C1 segment of cervical spinal cord (tissue), 14 donors: ENCODE results near the gene LKAAEAR1.
A peak's percentile ranks its signal among the peaks of the same experiment; 100 is the strongest.

ENCODE experiments used
- DNase-seq, 14 donors: peaks; one replicate each; lab custom pipeline; 2025; lab: John Stamatoyannopoulos, UW

Gene LKAAEAR1

GRCh38 chr20:64111841-64112641 is 27.8 kb upstream of the LKAAEAR1 start:
- no peak for DNase-seq

GRCh38 chr20:64110411-64111068 is 26.3 kb upstream of the LKAAEAR1 start:
- DNase-seq: no peak

- DNase-seq: no peak
These were observed 25.7 kb upstream of the LKAAEAR1 start for GRCh38 chr20:64109831-64110391.

- DNase-seq: no peak
These were observed 24.8 kb upstream of the LKAAEAR1 start for GRCh38 chr20:64108731-64109681.

GRCh38 chr20:64107736-64108457 is 23.7 kb upstream of the LKAAEAR1 start:
- no peak for DNase-seq

DNA sequence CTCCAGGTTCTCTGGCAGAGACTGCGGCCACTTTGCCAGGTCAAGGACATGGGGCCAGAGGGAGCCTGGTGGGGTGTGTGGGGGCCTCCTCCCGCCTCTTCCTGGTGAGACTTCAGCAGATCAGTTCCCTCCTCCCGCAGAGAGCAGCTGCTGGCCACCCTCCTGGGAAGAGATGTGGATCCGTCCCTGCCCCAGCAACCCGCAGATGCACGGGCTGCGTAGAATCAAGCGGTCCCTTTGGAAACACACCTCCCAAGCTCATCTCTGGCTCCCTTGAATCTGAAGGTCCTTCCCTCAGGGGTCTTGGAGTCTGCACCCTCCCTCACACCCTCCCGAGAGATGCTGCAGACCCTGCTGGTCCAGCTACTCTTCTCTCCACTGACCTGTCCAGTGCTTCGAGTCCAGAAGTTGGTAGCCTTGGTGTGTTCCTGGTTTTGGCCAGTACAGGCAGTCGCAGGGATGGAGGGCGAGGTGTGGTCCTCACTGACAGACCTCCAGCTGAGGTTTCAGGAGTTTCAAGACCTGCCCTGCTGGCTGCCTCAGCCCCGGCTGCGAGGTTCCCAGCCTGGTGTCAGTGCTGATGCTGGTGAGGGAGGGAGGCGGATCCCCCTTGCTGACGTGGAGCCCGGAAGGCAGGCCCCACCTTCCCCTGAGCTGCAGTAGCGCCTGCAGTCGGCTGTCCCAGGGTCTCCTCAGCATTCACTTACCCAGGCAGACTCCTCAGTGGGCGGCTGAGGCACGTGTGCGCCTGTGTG is 23.0 kb upstream of the LKAAEAR1 start, which contains the start of gene NPBWR2:
TSS of gene NPBWR2 (minus strand) at position 585 of the 755 bp plus-strand sequence. CDS start 734 bp downstream, outside the sequence.
- DNase-seq: no peak

DNA sequence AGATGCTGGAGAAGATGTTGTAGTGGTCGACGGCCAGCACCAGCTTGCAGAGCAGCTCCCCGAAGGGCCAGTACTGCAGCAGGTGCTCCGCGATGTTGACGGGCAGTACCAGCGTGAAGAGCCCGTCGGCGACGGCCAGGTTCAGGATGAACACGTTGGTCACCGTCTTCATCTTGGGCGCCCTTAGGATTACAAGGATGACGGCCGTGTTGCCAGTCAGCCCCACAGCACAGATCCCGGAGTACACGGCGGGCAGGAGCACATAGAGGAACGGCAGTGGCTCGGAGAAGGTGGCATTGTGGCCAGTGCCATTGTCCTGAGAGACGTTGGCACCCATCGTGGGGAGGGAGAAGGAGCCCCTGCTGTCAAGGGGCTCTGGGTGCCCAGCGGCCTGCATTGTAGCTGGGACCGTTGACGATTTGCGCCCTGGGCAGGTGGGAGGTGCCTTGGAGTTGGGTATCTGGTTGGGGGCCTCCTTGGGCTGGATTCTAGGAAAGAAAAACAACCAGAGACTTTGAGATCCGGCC is 22.3 kb upstream of the LKAAEAR1 start:
- no peak for DNase-seq

GRCh38 chr20:64105846-64106434 is 21.7 kb upstream of the LKAAEAR1 start:
- DNase-seq: no peak

DNA sequence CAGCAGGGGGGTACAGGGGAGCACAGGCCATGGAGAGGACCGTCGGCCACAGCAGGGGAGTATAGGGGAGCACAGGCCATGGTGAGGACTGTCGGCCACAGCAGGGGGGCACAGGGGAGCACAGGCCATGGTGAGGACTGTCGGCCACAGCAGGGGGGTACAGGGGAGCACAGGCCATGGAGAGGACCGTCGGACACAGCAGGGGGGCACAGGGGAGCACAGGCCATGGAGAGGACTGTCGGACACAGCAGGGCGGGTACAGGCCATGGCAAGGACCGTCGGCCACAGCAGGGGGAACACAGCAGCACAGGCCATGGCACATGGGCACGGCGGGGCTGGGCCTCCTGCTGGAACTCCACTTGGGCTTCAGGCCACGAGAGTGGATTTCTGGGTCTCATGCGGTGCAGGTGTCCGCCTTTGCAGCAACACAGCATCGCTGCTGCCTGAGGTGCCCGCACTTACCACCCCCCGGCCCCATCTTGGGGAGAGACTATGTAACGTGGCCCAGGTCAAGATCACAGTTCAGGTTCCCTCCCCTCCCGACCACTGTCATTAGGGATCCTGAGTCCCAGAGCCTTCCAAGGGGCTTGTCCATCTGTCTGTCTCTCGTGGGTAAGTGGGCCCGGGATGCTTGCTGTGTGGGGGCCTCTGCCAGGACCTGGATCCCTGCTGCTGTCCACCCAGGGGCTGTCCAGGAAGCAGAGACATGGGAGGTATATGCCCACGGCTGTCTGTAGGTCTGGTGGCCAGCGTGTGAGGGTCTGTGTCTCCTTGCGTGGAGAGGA is 20.7 kb upstream of the LKAAEAR1 start:
- no peak for DNase-seq

- DNase-seq: no peak
These were observed 19.9 kb upstream of the LKAAEAR1 start for GRCh38 chr20:64103871-64104666.

GRCh38 chr20:64102647-64103354 is 18.6 kb upstream of the LKAAEAR1 start:
- DNase-seq: peak in 1 of 14 donors; percentile 78

- peak in 2 of 14 donors; percentile 11 to 24 for DNase-seq
These were observed 17.8 kb upstream of the LKAAEAR1 start for GRCh38 chr20:64101731-64102621.

DNA sequence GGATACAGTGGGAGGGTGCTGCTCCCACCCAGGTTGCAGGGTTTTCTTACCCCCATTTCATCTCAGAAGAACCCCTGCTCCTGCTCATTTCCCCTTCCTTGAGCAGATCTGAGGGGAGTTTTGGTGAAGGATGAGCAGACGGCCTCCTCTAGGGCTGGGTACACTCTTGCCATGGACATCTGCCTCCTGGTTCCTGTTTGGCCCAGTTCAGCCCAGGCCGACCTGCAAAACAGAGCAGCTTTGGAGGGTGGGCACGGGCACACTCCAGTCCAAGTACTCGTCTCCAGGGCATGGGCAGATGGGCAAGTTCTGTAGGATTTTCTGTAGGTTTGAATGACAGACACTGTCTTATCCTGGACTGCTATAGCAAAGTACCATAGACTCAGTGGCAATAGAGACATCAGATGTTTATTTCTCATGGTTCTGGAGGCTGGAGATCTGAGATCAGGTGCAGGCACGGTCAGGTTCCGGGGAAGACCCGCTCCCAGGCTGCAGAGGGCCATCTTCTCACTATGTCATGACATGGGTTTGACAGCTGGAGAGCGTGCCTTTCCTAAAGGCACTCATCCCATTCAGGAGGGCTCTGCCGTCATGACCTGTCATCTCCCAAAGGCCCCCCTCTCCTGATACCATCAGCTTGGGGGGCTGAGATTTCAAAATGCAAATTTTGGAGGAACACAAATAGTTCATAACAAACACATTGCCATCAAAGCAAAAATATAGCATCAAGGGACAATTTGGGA is 16.9 kb upstream of the LKAAEAR1 start:
- DNase-seq: no peak

- DNase-seq: no peak
These were observed 16.3 kb upstream of the LKAAEAR1 start for GRCh38 chr20:64100566-64100888.

DNA sequence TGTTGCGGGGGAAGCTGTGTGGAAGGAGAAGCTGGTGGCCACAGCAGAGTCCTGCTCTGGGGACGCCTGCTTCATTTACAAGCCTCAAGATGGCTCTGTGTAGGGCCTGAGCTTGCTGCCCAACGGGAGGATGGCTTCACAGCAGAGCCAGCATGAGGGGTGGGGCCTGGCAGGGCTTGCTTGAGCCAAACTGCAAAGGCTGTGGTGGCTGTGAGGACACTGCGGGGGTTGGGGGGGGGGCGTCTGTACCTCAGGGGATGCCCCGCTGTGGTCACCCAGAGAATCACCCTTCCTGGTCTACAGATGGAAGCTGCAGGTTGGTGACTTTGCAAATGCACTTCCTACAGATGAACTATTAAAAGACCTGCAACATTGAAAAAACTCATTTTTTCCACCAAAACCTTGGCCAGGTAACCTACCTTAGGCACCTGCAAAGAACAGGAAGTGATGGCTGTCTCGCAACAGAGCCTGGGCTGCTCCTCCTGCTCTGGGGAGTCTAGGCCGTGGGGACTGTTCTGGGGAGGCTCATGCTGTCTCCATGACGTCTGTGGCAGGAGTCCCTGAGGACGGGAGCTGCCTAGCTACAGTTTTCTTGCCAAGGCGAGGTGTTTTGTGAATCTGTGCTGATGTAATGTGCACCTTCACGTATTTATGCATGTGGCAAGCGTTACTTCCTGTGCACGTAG is 15.8 kb upstream of the LKAAEAR1 start:
- no peak for DNase-seq
